ENCODE results near the gene CARD9.

The CARD9 gene

GRCh38 chr9:136375096-136375495 is 1.6 kb upstream of the CARD9 start:
- ChIA-PET POLR2A (interaction anchor here (0.7 to 1.1 kb wide), 2 partner anchors 15 to 49 kb away, joined by 3 to 4 read pairs; no protein-coding TSS in a partner anchor), CTCF (interaction anchor here (0.7 to 5.2 kb wide), 4 partner anchors 11 to 64 kb away, joined by 3 to 54 read pairs (median 4); partner anchors contain the start of gene DNLZ)
- TF ChIP-seq CTCF (IDR thresholded peaks at IDR 0.05; ENCODE audit: insufficient read depth, low read length, missing control alignments): no peak
- H3K4me3 ChIP-seq (ENCODE audit: low read depth, low read length): no peak overlapping the region
- DNase-seq (ENCODE audit: low read depth, low spot score): no peak

DNA sequence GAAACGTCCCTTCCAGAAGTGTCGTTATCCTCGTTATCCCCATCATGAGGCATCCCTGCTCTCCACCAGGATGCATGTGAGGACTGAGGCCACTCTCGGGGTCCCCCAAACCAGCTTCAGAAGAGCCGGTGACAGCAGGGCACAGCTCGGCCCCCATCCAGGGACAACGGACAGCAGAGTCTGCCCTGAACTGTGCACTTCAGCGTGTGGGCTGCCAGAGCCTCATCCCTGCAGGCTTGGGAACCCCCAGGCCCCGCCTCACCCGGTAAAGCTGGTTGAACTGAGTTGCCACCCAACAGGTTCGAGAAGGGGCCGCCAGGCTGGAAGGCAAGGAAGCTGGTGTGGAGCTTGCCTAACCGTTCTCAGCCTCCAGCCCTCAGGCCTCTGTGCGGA is 710 bp upstream of the CARD9 start:
- ChIA-PET POLR2A (interaction anchor here (0.7 to 1.4 kb wide), 4 partner anchors 9 to 48 kb away, joined by 3 to 4 read pairs (median 4); partner anchors contain the start of gene DNLZ), CTCF (interaction anchor here (0.8 to 5.2 kb wide), 4 partner anchors 11 to 61 kb away, joined by 4 to 54 read pairs (median 6); partner anchors contain the start of gene DNLZ)
- H3K4me3 ChIP-seq (ENCODE audit: low read depth, low read length): no peak overlapping the region
- DNase-seq (ENCODE audit: low read depth, low spot score): no peak
- TF ChIP-seq CTCF (IDR thresholded peaks at IDR 0.05; ENCODE audit: insufficient read depth, low read length, missing control alignments): no peak

- ChIA-PET CTCF (interaction anchor here (1.6 to 5.2 kb wide), 3 partner anchors 9 to 59 kb away, joined by 6 to 54 read pairs (median 7); partner anchors contain the start of gene DNLZ), POLR2A (interaction anchor here (1.5 kb wide), 2 partner anchors 10 to 46 kb away, joined by 4 to 7 read pairs; partner anchors contain the start of gene DNLZ)
- H3K4me3 ChIP-seq (ENCODE audit: low read depth, low read length): no peak overlapping the region
- peak; percentile 15 for TF ChIP-seq CTCF (IDR thresholded peaks at IDR 0.05; ENCODE audit: insufficient read depth, low read length, missing control alignments)
- DNase-seq (ENCODE audit: low read depth, low spot score): peak; percentile 21
Observed at GRCh38 chr9:136372561-136373299, 739 bp downstream of the CARD9 start.

GRCh38 chr9:136372006-136372405 is 1.5 kb downstream of the CARD9 start:
- H3K4me3 ChIP-seq (ENCODE audit: low read depth, low read length): no peak overlapping the region
- ChIA-PET POLR2A (interaction anchor here (1.5 kb wide), 2 partner anchors 9 to 46 kb away, joined by 4 to 7 read pairs; partner anchors contain the start of gene DNLZ), CTCF (interaction anchor here (1.6 to 5.2 kb wide), 3 partner anchors 8 to 59 kb away, joined by 5 to 54 read pairs (median 7); partner anchors contain the start of gene DNLZ)
- no peak for TF ChIP-seq CTCF (IDR thresholded peaks at IDR 0.05; ENCODE audit: insufficient read depth, low read length, missing control alignments)
- DNase-seq (ENCODE audit: low read depth, low spot score): no peak

DNA sequence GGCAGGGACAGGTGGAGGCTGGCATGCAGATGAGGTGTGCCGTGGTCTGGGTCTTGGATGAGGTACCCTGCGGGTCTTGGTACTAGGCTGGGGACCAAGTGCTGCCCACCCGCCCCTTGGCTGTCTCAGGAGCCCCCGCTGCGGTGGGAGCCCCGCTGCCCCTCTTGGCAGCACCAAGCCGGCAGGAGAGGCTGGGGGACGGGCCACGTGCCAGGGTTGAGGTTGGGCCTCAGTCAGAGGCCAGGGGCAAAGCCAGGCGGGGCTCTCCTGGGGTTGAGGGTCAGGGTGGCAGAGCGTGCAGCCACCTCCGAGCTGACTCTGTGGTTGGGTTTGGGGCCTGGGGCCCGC is 2.0 kb downstream of the CARD9 start:
- POLR2A ChIA-PET: no interaction called here
- H3K4me3 ChIP-seq (ENCODE audit: low read depth, low read length): no peak overlapping the region
- no peak for DNase-seq (ENCODE audit: low read depth, low spot score)
- TF ChIP-seq CTCF (IDR thresholded peaks at IDR 0.05; ENCODE audit: insufficient read depth, low read length, missing control alignments): no peak
- CTCF ChIA-PET: interaction anchor here (1.0 to 5.2 kb wide), 3 partner anchors 8 to 59 kb away, joined by 3 to 54 read pairs (median 5); partner anchors contain the start of gene DNLZ
